ENCODE data around the gene PRSS58.

Gene PRSS58

DNA sequence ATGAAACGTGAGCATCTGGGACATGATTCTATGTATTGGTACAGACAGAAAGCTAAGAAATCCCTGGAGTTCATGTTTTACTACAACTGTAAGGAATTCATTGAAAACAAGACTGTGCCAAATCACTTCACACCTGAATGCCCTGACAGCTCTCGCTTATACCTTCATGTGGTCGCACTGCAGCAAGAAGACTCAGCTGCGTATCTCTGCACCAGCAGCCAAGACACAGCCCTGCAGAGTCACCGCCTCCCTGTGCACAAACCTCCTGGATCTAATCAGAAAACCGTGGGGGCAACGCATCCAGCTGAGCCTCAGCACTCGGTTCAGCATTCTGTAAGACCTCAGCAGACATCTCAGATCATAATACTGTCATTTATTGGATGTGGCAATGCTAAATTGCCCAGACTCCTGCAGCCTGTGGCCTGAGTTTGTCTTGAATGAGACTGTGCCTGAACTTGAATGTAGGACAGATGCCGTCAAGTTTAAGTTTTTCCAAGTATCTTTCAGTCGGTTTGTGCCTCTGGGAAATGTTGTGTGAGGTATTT, 41.5 kb upstream of the PRSS58 start:
- TF ChIP-seq, protein P1, sequence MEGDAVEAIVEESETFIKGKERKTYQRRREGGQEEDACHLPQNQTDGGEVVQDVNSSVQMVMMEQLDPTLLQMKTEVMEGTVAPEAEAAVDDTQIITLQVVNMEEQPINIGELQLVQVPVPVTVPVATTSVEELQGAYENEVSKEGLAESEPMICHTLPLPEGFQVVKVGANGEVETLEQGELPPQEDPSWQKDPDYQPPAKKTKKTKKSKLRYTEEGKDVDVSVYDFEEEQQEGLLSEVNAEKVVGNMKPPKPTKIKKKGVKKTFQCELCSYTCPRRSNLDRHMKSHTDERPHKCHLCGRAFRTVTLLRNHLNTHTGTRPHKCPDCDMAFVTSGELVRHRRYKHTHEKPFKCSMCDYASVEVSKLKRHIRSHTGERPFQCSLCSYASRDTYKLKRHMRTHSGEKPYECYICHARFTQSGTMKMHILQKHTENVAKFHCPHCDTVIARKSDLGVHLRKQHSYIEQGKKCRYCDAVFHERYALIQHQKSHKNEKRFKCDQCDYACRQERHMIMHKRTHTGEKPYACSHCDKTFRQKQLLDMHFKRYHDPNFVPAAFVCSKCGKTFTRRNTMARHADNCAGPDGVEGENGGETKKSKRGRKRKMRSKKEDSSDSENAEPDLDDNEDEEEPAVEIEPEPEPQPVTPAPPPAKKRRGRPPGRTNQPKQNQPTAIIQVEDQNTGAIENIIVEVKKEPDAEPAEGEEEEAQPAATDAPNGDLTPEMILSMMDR (IDR thresholded peaks at IDR 0.05; ENCODE audit: unreplicated experiment in 3 of 3) = no peak
- H3K36me3 Mint-ChIP-seq (ENCODE audit: low read depth) = no peaks in the 10 kb centered on the region
- peaks cover 14% of the 10 kb centered on the region for H3K27me3 Mint-ChIP-seq (ENCODE audit: low read depth)
- no peak overlapping the region for H3K4me3 Mint-ChIP-seq
- no peak overlapping the region for H3K27ac Mint-ChIP-seq
- H3K9me3 Mint-ChIP-seq = no peaks in the 10 kb centered on the region
- no peaks in the 10 kb centered on the region for H3K4me1 Mint-ChIP-seq

GRCh38 chr7:142298627-142299026, 40.8 kb upstream of the PRSS58 start:
- Mint-ChIP-seq H3K9me3 (no peaks in the 10 kb centered on the region), H3K36me3 (ENCODE audit: low read depth) (no peaks in the 10 kb centered on the region), H3K27ac (no peak overlapping the region), H3K4me1 (no peaks in the 10 kb centered on the region), H3K27me3 (ENCODE audit: low read depth) (peaks cover 19% of the 10 kb centered on the region), H3K4me3 (no peak overlapping the region)
- TF ChIP-seq, protein P1 (IDR thresholded peaks at IDR 0.05; ENCODE audit: unreplicated experiment in 3 of 3) = no peak

DNA sequence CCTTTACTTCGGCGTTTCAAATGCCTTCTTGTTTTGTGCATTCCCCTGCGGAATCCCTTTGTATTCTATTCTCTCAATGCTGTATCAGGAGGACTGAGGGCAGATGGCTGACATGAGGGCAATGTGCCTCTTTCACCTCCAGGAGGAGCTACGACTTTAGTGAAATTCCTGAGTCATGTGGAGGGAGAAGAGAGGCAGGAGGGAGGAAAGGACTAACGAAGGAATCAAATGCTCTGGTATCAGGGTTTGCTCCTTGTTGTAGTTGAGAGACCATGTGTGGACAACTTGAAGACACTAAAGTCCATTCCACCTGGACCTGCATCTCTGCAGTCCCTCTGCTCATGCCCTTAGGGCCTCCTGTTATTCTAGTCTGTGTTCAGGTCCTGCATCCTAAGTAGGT, 40.2 kb upstream of the PRSS58 start:
- Mint-ChIP-seq H3K27me3 (ENCODE audit: low read depth) (peaks cover 20% of the 10 kb centered on the region), H3K4me3 (no peak overlapping the region), H3K9me3 (no peaks in the 10 kb centered on the region), H3K4me1 (no peaks in the 10 kb centered on the region), H3K27ac (no peak overlapping the region), H3K36me3 (ENCODE audit: low read depth) (no peaks in the 10 kb centered on the region)
- TF ChIP-seq, protein P1 (IDR thresholded peaks at IDR 0.05; ENCODE audit: unreplicated experiment in 3 of 3) = no peak

- Mint-ChIP-seq H3K4me1 (no peaks in the 10 kb centered on the region), H3K4me3 (no peak overlapping the region), H3K36me3 (ENCODE audit: low read depth) (no peaks in the 10 kb centered on the region), H3K9me3 (peaks cover 7% of the 10 kb centered on the region), H3K27me3 (ENCODE audit: low read depth) (no peaks in the 10 kb centered on the region), H3K27ac (no peak overlapping the region)
- TF ChIP-seq, protein P1 (IDR thresholded peaks at IDR 0.05; ENCODE audit: unreplicated experiment in 3 of 3) = no peak
Measured at GRCh38 chr7:142280263-142280662, 22.4 kb upstream of the PRSS58 start.

GRCh38 chr7:142279601-142280000, 21.7 kb upstream of the PRSS58 start:
- no peak overlapping the region for H3K4me3 Mint-ChIP-seq
- TF ChIP-seq, protein P1 (IDR thresholded peaks at IDR 0.05; ENCODE audit: unreplicated experiment in 3 of 3) = no peak
- H3K36me3 Mint-ChIP-seq (ENCODE audit: low read depth) = no peaks in the 10 kb centered on the region

DNA sequence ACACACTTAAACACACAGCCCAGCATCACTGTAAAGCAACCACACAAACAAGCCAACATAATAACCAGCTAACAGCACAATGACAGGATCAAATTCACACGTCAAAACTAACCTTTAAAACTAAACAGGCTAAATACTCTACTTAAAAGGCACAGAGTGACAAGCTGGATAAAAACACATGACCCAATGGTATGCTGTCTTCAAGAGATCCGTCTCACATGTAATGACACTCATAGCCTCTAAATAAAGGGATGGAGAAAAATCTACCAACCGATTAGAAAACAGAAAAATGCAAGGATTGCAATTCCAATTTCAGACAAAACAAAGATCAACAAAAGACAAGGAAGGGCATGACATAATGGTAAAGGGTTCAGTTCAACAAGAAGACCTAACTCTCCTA, 17.2 kb upstream of the PRSS58 start:
- no peaks in the 10 kb centered on the region for H3K36me3 Mint-ChIP-seq (ENCODE audit: low read depth)

More at GRCh38 chr7:142279601-142280000, 21.7 kb upstream of the PRSS58 start:
- no peaks in the 10 kb centered on the region for H3K27me3 Mint-ChIP-seq (ENCODE audit: low read depth)
- no peak overlapping the region for H3K27ac Mint-ChIP-seq
- no peaks in the 10 kb centered on the region for H3K4me1 Mint-ChIP-seq
- peaks cover 12% of the 10 kb centered on the region for H3K9me3 Mint-ChIP-seq

More for the DNA sequence above, 17.2 kb upstream of the PRSS58 start:
- H3K27ac Mint-ChIP-seq = no peak overlapping the region
- no peaks in the 10 kb centered on the region for H3K4me1 Mint-ChIP-seq
- peaks cover 12% of the 10 kb centered on the region for H3K9me3 Mint-ChIP-seq
- no peak overlapping the region for H3K4me3 Mint-ChIP-seq
- H3K27me3 Mint-ChIP-seq (ENCODE audit: low read depth) = no peaks in the 10 kb centered on the region
- TF ChIP-seq, protein P1 (IDR thresholded peaks at IDR 0.05; ENCODE audit: unreplicated experiment in 3 of 3) = no peak

Measured in nephron (organoid).